Trophoblast cell (in vitro differentiated cells and primary cell): ENCODE measurements around the gene RAD51B.

ENCODE experiments used
- DNase-seq, 2 donors: peaks; one replicate each; pipeline ENCODE4 v3.0.0-alpha.2; 2016
- H2AFZ ChIP-seq: 2 replicates; pipeline ENCODE4 v1.6.1; 2013; ENCODE audit warnings: low read length, moderate library complexity, mild to moderate bottlenecking; ENCODE audit not compliant: insufficient read depth, poor library complexity
- H2AK5ac ChIP-seq: 2 replicates; pipeline ENCODE4 v1.6.1; 2013; ENCODE audit warnings: mild to moderate bottlenecking, low read length
- H2BK120ac ChIP-seq: 2 replicates; pipeline ENCODE4 v1.6.1; 2013; ENCODE audit warnings: low read length, mild to moderate bottlenecking, moderate library complexity; ENCODE audit not compliant: insufficient read depth, poor library complexity
- H2BK12ac ChIP-seq: 2 replicates; pipeline ENCODE4 v1.6.1; 2013; ENCODE audit warnings: mild to moderate bottlenecking, low read length, moderate library complexity
- H2BK5ac ChIP-seq: 2 replicates; pipeline ENCODE4 v1.6.1; 2013; ENCODE audit warnings: low read length, low read depth, moderate library complexity, mild to moderate bottlenecking; ENCODE audit not compliant: poor library complexity
- H3K14ac ChIP-seq: 2 replicates; pipeline ENCODE4 v1.6.1; 2013; ENCODE audit warnings: mild to moderate bottlenecking, low read length
- H3K18ac ChIP-seq: 2 replicates; pipeline ENCODE4 v1.6.1; 2013; ENCODE audit warnings: mild to moderate bottlenecking, low read length
- H3K23ac ChIP-seq: 2 replicates; pipeline ENCODE4 v1.6.1; 2013; ENCODE audit warnings: low read length
- H3K27ac ChIP-seq: 2 replicates; pipeline ENCODE4 v1.5.1; 2013; ENCODE audit warnings: low read depth, mild to moderate bottlenecking, inconsistent platforms, low read length, moderate library complexity
- H3K27me3 ChIP-seq: 2 replicates; pipeline ENCODE4 v1.6.1; 2013; ENCODE audit warnings: inconsistent platforms, mild to moderate bottlenecking, low read length, moderate library complexity; ENCODE audit not compliant: insufficient read depth
- H3K36me3 ChIP-seq, 2 experiments: 1 replicate in 1 of 2; 2 replicates in 1 of 2; pipeline ENCODE4 v1.6.1; 2013; ENCODE audit warnings: low read length in 2 of 2, mild to moderate bottlenecking in 2 of 2, moderate library complexity in 1 of 2; ENCODE audit not compliant: insufficient read depth in 2 of 2, control insufficient read depth in 1 of 2
- H3K4ac ChIP-seq: 2 replicates; pipeline ENCODE4 v1.6.1; 2013; ENCODE audit warnings: low read depth, mild to moderate bottlenecking, low read length, moderate library complexity
- H3K4me1 ChIP-seq, 2 experiments: 1 replicate in 1 of 2; 2 replicates in 1 of 2; pipeline ENCODE4 v1.6.1; 2013; ENCODE audit warnings: low read length in 2 of 2, mild to moderate bottlenecking in 2 of 2, moderate library complexity in 1 of 2; ENCODE audit not compliant: insufficient read depth in 2 of 2, control insufficient read depth in 1 of 2
- H3K4me2 ChIP-seq: 2 replicates; pipeline ENCODE4 v1.6.1; 2013; ENCODE audit warnings: inconsistent platforms, mild to moderate bottlenecking, low read length, moderate library complexity
- H3K4me3 ChIP-seq: 2 replicates; pipeline ENCODE4 v1.5.1; 2013; ENCODE audit warnings: mild to moderate bottlenecking, low read depth, low read length, inconsistent platforms
- H3K79me1 ChIP-seq: one replicate; pipeline ENCODE4 v1.6.1; 2013; ENCODE audit warnings: low read length
- H3K79me2 ChIP-seq: 2 replicates; pipeline ENCODE4 v1.6.1; 2013; ENCODE audit warnings: low read length, mild to moderate bottlenecking; ENCODE audit not compliant: control insufficient read depth, insufficient read depth, poor library complexity
- H3K9ac ChIP-seq: 2 replicates; pipeline ENCODE4 v1.6.1; 2013; ENCODE audit warnings: mild to moderate bottlenecking, low read length
- H3K9me3 ChIP-seq: 2 replicates; pipeline ENCODE4 v1.6.1; 2013; ENCODE audit warnings: low read depth, mild to moderate bottlenecking, control low read depth, inconsistent platforms, low read length; ENCODE audit not compliant: insufficient read depth
- H4K12ac ChIP-seq: 2 replicates; pipeline ENCODE4 v1.6.1; 2013; ENCODE audit warnings: low read depth, mild to moderate bottlenecking, low read length, moderate library complexity
- H4K8ac ChIP-seq: 2 replicates; pipeline ENCODE4 v1.6.1; 2013; ENCODE audit warnings: low read depth, mild to moderate bottlenecking, low read length, moderate library complexity
- H4K91ac ChIP-seq: one replicate; pipeline ENCODE4 v1.6.1; 2013; ENCODE audit warnings: low read depth, mild to moderate bottlenecking, low read length, moderate library complexity
- WGBS: extraction: QIAGEN DNeasy Blood & Tissue Kit; methylation state at CpG from one replicate; pipeline ENCODE4 v1.1.7; 2013; ENCODE audit warnings: missing lambda C conversion rate; ENCODE audit not compliant: insufficient read length, insufficient coverage; ENCODE audit errors: extremely low coverage; 5-methylcytosine and 5-hydroxymethylcytosine counted together

The RAD51B gene

DNA sequence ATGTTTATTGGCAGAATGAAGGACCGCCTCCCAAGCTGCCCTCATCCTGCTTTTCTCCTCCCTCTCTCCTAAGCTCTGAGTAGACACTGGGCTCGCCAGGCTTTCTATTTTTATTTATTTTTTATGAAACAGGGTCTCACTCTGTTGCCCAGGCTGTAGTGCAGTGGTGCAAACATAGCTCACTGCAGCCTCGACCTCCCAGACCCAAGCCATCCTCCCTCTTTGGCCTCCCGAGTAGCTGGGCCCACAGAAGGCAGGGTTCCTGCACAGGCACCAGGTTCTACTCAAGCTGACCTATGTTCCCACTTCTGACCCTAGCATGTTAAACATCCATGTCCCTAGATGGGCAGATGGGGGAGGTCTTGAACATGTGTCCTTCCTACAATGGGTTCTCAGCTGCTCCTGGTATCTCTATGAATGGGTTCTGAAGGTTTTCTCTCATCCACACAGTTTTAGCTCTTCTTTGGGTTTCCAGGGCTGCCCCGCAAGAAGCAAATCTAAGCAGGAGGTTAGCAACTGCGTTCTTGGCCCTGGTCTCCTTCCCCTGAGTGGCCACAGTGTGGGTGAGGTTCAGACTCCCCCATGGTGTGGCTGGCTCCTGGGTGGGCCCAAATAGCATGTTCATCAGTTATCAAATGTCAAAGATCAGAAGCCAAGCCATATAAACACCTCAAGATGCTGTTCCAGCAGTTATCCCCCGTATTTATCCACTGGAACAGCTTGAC is 805.9 kb downstream of the RAD51B start:
- peak overlapping the region; percentile 81 for H2AK5ac ChIP-seq
- WGBS, result no CpG with 5 or more reads among the region's 7 CpGs

DNA sequence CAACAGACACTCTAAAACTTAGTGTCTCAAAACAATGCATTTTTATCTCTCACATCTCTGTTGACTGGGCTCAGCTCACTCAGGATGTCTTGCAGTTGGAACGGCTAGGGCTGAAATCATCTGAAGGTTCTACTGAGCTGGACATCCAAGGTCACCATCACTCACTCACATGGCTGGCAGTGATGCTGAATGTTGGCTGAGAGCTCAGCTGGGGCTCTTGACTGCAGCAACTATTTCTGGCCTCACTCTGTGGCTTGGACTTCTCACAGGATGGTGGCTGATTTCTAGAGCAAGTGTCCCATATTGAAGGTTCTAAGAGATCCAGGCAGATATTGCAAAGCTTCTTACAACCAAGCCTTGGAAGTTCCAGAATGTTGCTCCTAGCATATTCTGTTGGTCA is 806.8 kb downstream of the RAD51B start:
- no CpG with 5 or more reads among the region's 1 CpG for WGBS
- H3K9me3 ChIP-seq, result no peaks in the 10 kb centered on the region

More for the DNA sequence above, 805.9 kb downstream of the RAD51B start:
- Histone ChIP-seq H3K27ac (peak overlapping the region; percentile 99), H3K27me3 (no peaks in the 10 kb centered on the region), H4K12ac (no peak overlapping the region), H2BK12ac (peak overlapping the region; percentile 86), H2BK120ac (peak overlapping the region; percentile 78), H3K79me1 (peaks cover 83% of the 10 kb centered on the region), H3K4me3 (no peak overlapping the region), H3K9ac (no peak overlapping the region), H3K18ac (peak overlapping the region; percentile 67), H2BK5ac (peak overlapping the region; percentile 58), H3K4ac (peak overlapping the region; percentile 48), H3K36me3 (peaks cover 0 to 2% of the 10 kb centered on the region in 2 experiments), H3K14ac (peak overlapping the region; percentile 71), H3K9me3 (no peaks in the 10 kb centered on the region), H4K8ac (peak overlapping the region; percentile 21), H3K4me1 (peaks cover 50 to 67% of the 10 kb centered on the region in 2 experiments), H2AFZ (no peak overlapping the region), H4K91ac (peak overlapping the region; percentile 98), H3K79me2 (peaks cover 6% of the 10 kb centered on the region), H3K23ac (no peak overlapping the region), H3K4me2 (no peak overlapping the region)
- no peak for DNase-seq

DNA sequence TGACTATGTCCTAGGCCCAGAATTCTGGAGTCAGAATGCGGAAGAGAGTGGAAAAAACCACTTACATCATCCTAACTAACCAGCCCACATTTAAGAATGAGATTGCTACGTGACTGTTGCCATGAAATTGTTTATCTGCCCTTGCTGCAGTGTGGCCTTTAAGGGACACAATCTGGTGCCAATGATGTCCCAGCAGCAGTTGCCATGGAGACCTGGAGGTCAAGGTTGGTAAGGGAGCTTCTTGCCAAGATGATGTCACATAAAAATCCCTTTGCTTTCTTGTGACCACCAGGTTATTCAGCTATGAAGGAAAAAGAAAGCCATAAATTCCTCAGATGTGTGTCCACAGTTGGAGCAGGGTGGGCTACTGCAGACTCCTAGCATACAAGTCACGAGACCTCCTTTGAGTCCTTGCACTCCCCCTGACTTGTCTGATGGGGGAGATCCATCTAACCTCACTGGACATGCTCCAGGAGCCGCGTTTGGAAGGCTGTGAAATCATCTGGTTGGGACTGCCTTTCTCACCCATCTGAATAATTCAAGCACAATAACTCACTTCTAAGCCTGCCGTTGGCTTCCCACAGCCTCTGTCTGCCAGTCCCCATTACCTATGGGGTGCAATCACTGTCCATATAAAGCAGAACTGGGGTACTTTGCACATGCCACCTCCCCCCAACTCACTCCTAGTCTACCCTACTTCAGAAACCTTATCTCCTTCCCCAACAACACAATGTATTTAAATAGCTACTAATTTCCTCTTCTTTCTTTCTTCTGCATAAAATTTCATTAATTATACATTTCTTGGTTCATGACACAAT is 807.7 kb downstream of the RAD51B start:
- H3K18ac ChIP-seq, result peak overlapping the region; percentile 76
- H3K9ac ChIP-seq, result no peak overlapping the region
- peak overlapping the region; percentile 98 for H2BK5ac ChIP-seq
- H3K4me3 ChIP-seq, result no peak overlapping the region
- H3K4me1 ChIP-seq, result peaks cover 52 to 63% of the 10 kb centered on the region in 2 experiments
- peak overlapping the region; percentile 99 for H2BK120ac ChIP-seq
- H3K4ac ChIP-seq, result peak overlapping the region; percentile 95
- H4K91ac ChIP-seq, result peak overlapping the region; percentile 98
- H4K12ac ChIP-seq, result no peak overlapping the region
- peak overlapping the region; percentile 99 for H3K27ac ChIP-seq
- H2BK12ac ChIP-seq, result peak overlapping the region; percentile 82
- H3K79me2 ChIP-seq, result peaks cover 5% of the 10 kb centered on the region
- H3K79me1 ChIP-seq, result peaks cover 76% of the 10 kb centered on the region
- H4K8ac ChIP-seq, result peak overlapping the region; percentile 88
- H3K4me2 ChIP-seq, result peak overlapping the region; percentile 11
- DNase-seq, result peak; percentile 94 to 98
- no peaks in the 10 kb centered on the region for H3K36me3 ChIP-seq
- H2AK5ac ChIP-seq, result peak overlapping the region; percentile 96
- WGBS, result no CpG with 5 or more reads among the region's 6 CpGs
- H3K14ac ChIP-seq, result peak overlapping the region; percentile 96
- H3K23ac ChIP-seq, result no peak overlapping the region
- H3K9me3 ChIP-seq, result no peaks in the 10 kb centered on the region
- no peaks in the 10 kb centered on the region for H3K27me3 ChIP-seq
- H2AFZ ChIP-seq, result peak overlapping the region; percentile 12

More for the DNA sequence above, 806.8 kb downstream of the RAD51B start:
- peak overlapping the region; percentile 23 for H3K14ac ChIP-seq
- H3K4me1 ChIP-seq, result peaks cover 51 to 63% of the 10 kb centered on the region in 2 experiments
- peak overlapping the region; percentile 20 for H4K8ac ChIP-seq
- peaks cover 76% of the 10 kb centered on the region for H3K79me1 ChIP-seq
- peak overlapping the region; percentile 28 for H2BK12ac ChIP-seq
- no peak overlapping the region for H3K9ac ChIP-seq
- H4K91ac ChIP-seq, result peak overlapping the region; percentile 98
- H3K27me3 ChIP-seq, result no peaks in the 10 kb centered on the region
- H3K4me2 ChIP-seq, result peak overlapping the region; percentile 5
- peak overlapping the region; percentile 69 for H2BK120ac ChIP-seq
- H3K18ac ChIP-seq, result peak overlapping the region; percentile 8
- peaks cover 6% of the 10 kb centered on the region for H3K79me2 ChIP-seq
- H3K4ac ChIP-seq, result peak overlapping the region; percentile 38
- peak overlapping the region; percentile 99 for H3K27ac ChIP-seq
- no peak overlapping the region for H3K4me3 ChIP-seq
- peaks cover 0 to 2% of the 10 kb centered on the region in 2 experiments for H3K36me3 ChIP-seq
- DNase-seq, result peak in 1 of 2 donors; percentile 58
- peak overlapping the region; percentile 28 for H2AK5ac ChIP-seq
- H2BK5ac ChIP-seq, result peak overlapping the region; percentile 55
- no peak overlapping the region for H3K23ac ChIP-seq
- H4K12ac ChIP-seq, result no peak overlapping the region
- no peak overlapping the region for H2AFZ ChIP-seq

DNA sequence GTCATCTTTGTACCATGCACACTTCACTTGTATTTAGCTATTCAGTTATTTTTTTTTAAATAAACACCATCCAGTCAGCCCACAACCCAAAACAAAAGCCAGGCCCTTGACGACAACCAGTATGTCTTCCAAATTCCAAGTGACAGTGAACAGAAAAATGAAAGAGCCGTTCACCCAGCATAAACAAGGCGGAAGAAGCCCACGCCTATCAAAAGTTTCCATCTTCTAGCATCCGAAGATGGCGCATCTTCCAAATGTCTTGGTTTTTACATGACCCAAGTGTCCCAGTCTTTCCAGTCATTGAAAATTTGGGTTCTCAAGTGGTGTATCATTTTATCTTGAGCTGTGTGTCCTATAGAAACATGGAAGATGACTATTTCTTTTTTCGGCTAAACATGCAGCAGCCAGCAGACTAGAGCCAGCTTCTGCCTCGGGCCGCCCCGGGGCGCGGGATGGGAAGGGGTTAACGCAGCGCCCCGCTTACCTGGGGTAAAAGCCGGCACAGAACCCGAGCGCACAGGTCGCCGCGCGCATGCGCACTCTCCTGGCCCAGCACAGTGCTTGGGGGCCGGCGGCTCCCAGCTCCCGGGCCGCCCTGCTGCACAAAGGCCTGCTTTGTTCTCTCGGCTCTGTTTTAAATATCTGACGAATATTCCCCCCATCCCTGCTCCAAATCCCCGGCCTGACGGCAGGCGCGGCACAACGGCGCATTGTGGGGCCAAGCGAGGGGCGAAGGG is 808.5 kb downstream of the RAD51B start:
- Histone ChIP-seq H3K4ac (peak overlapping the region; percentile 96), H3K18ac (peak overlapping the region; percentile 76), H4K8ac (peak overlapping the region; percentile 85), H3K4me2 (peak overlapping the region; percentile 48), H3K79me1 (peaks cover 79% of the 10 kb centered on the region), H3K4me3 (peak overlapping the region; percentile 33), H3K27ac (peak overlapping the region; percentile 99), H2BK12ac (peak overlapping the region; percentile 81), H4K91ac (peak overlapping the region; percentile 98), H3K9me3 (no peaks in the 10 kb centered on the region), H2BK120ac (peak overlapping the region; percentile 96), H3K9ac (peak overlapping the region; percentile 21), H3K36me3 (no peaks in the 10 kb centered on the region), H3K4me1 (peaks cover 57 to 66% of the 10 kb centered on the region in 2 experiments), H3K23ac (no peak overlapping the region), H3K14ac (peak overlapping the region; percentile 88), H4K12ac (peak overlapping the region; percentile 74), H2AK5ac (no peak overlapping the region), H3K79me2 (peaks cover 7% of the 10 kb centered on the region), H2BK5ac (peak overlapping the region; percentile 96), H2AFZ (peak overlapping the region; percentile 68), H3K27me3 (no peaks in the 10 kb centered on the region)
- DNase-seq, result peak; percentile 85 to 93
- no CpG with 5 or more reads among the region's 37 CpGs for WGBS
